GM18526 (cell line): ENCODE results near the gene TOB2.

Experiments used
- POLR2A ChIP-seq: IDR thresholded peaks from 3 replicates; pipeline ENCODE4 v1.6.1; 2011; ENCODE audit not compliant: insufficient read length; ENCODE audit errors: extremely low read depth

The TOB2 gene

GRCh38 chr22:41410311-41410751 lies 36.3 kb downstream of the TOB2 start:
- TF ChIP-seq POLR2A, result no peak

- no peak for TF ChIP-seq POLR2A
These were observed 37.9 kb downstream of the TOB2 start for GRCh38 chr22:41408665-41409064.

GRCh38 chr22:41407433-41407832 lies 39.2 kb downstream of the TOB2 start:
- no peak for TF ChIP-seq POLR2A

- no peak for TF ChIP-seq POLR2A
These were observed 40.2 kb downstream of the TOB2 start for GRCh38 chr22:41406410-41406809.

- no peak for TF ChIP-seq POLR2A
These were observed 41.0 kb downstream of the TOB2 start for GRCh38 chr22:41405588-41405987.

- no peak for TF ChIP-seq POLR2A
These were observed 42.9 kb downstream of the TOB2 start for GRCh38 chr22:41403532-41404318.

- no peak for TF ChIP-seq POLR2A
These were observed 44.6 kb downstream of the TOB2 start for GRCh38 chr22:41401781-41402648.

- TF ChIP-seq POLR2A, result no peak
These were observed 47.7 kb downstream of the TOB2 start for GRCh38 chr22:41398921-41399320.

GRCh38 chr22:41397143-41397811 lies 49.3 kb downstream of the TOB2 start:
- no peak for TF ChIP-seq POLR2A

GRCh38 chr22:41395531-41396240 lies 50.9 kb downstream of the TOB2 start:
- TF ChIP-seq POLR2A, result no peak

- no peak for TF ChIP-seq POLR2A
These were observed 52.6 kb downstream of the TOB2 start for GRCh38 chr22:41394012-41394356.

- TF ChIP-seq POLR2A, result no peak
These were observed 59.3 kb downstream of the TOB2 start for GRCh38 chr22:41387341-41387740.

GRCh38 chr22:41384128-41384527 lies 62.5 kb downstream of the TOB2 start:
- TF ChIP-seq POLR2A, result no peak
